DMS53 (cell line): ENCODE data around the gene CCDC187.

Experiments
- DNase-seq: peaks from one replicate; lab custom pipeline; 2025; lab: John Stamatoyannopoulos, UW

CCDC187 gene

GRCh38 chr9:136297016-136297691, 6.7 kb downstream of the CCDC187 start:
- DNase-seq, result peak; percentile 95

- DNase-seq, result peak; percentile 76
Observed at GRCh38 chr9:136296434-136297015, 7.4 kb downstream of the CCDC187 start.

GRCh38 chr9:136295542-136296433, 8.1 kb downstream of the CCDC187 start:
- peak; percentile 38 for DNase-seq

- DNase-seq, result no peak
Observed at GRCh38 chr9:136295055-136295454, 8.8 kb downstream of the CCDC187 start.

GRCh38 chr9:136294437-136294836, 9.5 kb downstream of the CCDC187 start:
- DNase-seq, result no peak

- no peak for DNase-seq
Observed at GRCh38 chr9:136293476-136294077, 10.3 kb downstream of the CCDC187 start.

GRCh38 chr9:136292591-136293448, 11.1 kb downstream of the CCDC187 start:
- peak; percentile 95 for DNase-seq

- DNase-seq, result peak; percentile 56
Observed at GRCh38 chr9:136292026-136292538, 11.8 kb downstream of the CCDC187 start.

GRCh38 chr9:136291306-136292025, 12.4 kb downstream of the CCDC187 start:
- DNase-seq, result no peak

GRCh38 chr9:136290508-136291000, 13.3 kb downstream of the CCDC187 start:
- DNase-seq, result no peak

- peak; percentile 58 for DNase-seq
Observed at GRCh38 chr9:136289651-136290507, 14.0 kb downstream of the CCDC187 start.

GRCh38 chr9:136287960-136288753, 15.7 kb downstream of the CCDC187 start:
- peak; percentile 51 for DNase-seq

GRCh38 chr9:136286987-136287379, 16.9 kb downstream of the CCDC187 start:
- no peak for DNase-seq

- no peak for DNase-seq
Observed at GRCh38 chr9:136286359-136286986, 17.4 kb downstream of the CCDC187 start.

- DNase-seq, result no peak
Observed at GRCh38 chr9:136285501-136286358, 18.2 kb downstream of the CCDC187 start.

- no peak for DNase-seq
Observed at GRCh38 chr9:136284951-136285350, 18.9 kb downstream of the CCDC187 start.

- DNase-seq, result no peak
Observed at GRCh38 chr9:136284311-136284710, 19.6 kb downstream of the CCDC187 start.
